ENCODE data around the gene GH1.

Gene GH1

DNA sequence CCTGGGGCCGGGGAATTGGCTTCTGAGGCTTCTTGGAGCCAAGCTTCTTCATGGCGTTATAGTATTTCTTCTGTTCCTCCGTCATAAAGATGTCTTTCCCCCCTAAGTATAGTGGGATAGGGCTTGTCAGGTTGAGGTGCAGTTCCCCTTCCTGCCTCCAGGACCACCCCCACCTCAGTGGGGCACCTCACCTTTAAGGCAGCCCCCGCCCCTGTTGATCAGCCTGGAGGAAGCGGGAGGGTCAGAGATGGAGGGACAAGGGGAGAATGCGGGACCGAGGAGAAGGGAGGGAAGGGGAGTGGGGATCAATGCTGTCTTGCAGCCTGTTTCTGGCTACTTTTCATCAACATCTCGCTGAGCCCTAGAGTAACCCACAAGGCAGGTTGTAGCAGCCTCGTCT is 25.1 kb upstream of the GH1 start:
- no peak overlapping the region for H3K9ac ChIP-seq (ENCODE audit: low read length in 2 of 2)
- H3K4me1 ChIP-seq (ENCODE audit: control insufficient read depth, insufficient read depth, low read length) = no peaks in the 10 kb centered on the region
- H3K36me3 ChIP-seq (ENCODE audit: control insufficient read depth in 2 of 2, insufficient read depth in 2 of 2, low read length in 2 of 2) = no peaks in the 10 kb centered on the region
- H3K9me3 ChIP-seq (ENCODE audit: control insufficient read depth in 2 of 2, low read length in 2 of 2) = no peaks in the 10 kb centered on the region
- peaks cover 0 to 3% of the 10 kb centered on the region in 2 donors for H3K27me3 ChIP-seq (ENCODE audit: control insufficient read depth in 1 of 2, insufficient read depth in 2 of 2, low read length in 2 of 2)
- H3K27ac ChIP-seq (ENCODE audit: low read length) = no peak overlapping the region
- no peak overlapping the region for H3K4me3 ChIP-seq (ENCODE audit: low read length in 2 of 2)

DNA sequence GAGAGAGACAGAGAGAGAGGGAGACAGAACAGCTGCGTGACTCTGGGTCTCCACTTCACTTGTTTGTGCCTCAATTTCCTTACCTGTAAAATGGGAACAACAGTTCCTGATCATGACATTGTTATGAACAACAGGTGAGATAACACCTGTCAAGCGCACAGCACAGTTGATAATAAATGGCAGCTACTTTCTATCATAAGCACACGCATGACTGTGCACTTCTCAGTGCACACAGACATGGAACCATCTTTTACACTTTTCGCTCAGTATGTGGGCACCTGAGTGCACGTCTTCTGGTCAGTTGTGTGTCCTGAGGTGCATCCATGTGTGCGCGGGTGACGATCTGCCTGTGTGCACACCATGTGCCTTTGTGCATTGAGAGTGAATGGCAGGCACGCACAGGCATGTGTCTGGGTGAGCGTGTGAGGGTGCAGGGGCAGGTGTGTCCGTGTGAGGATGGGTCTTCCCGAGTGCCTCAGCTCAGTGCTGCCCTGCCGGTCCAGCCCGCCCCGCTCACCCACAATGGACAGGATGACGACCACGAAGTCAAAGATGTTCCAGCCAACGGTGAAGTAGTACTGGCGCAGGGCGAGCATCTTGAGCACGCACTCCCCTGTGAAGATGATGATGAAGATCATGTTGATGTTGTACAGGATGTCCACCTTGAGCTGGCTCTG is 23.8 kb upstream of the GH1 start:
- no peaks in the 10 kb centered on the region for H3K36me3 ChIP-seq (ENCODE audit: control insufficient read depth in 2 of 2, insufficient read depth in 2 of 2, low read length in 2 of 2)
- H3K4me1 ChIP-seq (ENCODE audit: control insufficient read depth, insufficient read depth, low read length) = no peaks in the 10 kb centered on the region
- H3K27ac ChIP-seq (ENCODE audit: low read length) = no peak overlapping the region
- H3K27me3 ChIP-seq (ENCODE audit: control insufficient read depth in 1 of 2, insufficient read depth in 2 of 2, low read length in 2 of 2) = no peaks in the 10 kb centered on the region
- H3K9me3 ChIP-seq (ENCODE audit: control insufficient read depth in 2 of 2, low read length in 2 of 2) = no peaks in the 10 kb centered on the region
- no peak overlapping the region for H3K9ac ChIP-seq (ENCODE audit: low read length in 2 of 2)
- no peak overlapping the region for H3K4me3 ChIP-seq (ENCODE audit: low read length in 2 of 2)

DNA sequence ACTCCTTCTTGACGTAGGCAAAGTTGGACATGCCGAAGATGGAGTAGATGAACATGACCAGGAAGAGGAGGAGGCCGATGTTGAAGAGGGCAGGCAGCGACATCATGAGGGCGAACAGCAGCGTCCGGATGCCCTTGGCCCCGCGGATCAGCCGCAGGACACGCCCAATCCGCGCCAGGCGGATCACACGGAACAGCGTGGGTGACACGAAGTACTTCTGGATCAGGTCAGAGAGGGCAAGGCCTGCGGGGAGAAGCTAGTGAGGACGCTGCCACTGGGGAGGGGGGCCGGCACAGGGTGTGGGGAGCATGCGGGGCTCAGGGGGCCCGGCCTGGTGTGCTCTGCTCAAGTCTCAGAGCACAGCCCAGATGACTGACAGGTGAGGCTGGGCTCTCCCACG is 23.1 kb upstream of the GH1 start:
- H3K9me3 ChIP-seq (ENCODE audit: control insufficient read depth in 2 of 2, low read length in 2 of 2) = no peaks in the 10 kb centered on the region
- no peaks in the 10 kb centered on the region for H3K36me3 ChIP-seq (ENCODE audit: control insufficient read depth in 2 of 2, insufficient read depth in 2 of 2, low read length in 2 of 2)
- no peaks in the 10 kb centered on the region for H3K27me3 ChIP-seq (ENCODE audit: control insufficient read depth in 1 of 2, insufficient read depth in 2 of 2, low read length in 2 of 2)
- no peak overlapping the region for H3K9ac ChIP-seq (ENCODE audit: low read length in 2 of 2)
- H3K27ac ChIP-seq (ENCODE audit: low read length) = no peak overlapping the region
- no peaks in the 10 kb centered on the region for H3K4me1 ChIP-seq (ENCODE audit: control insufficient read depth, insufficient read depth, low read length)
- no peak overlapping the region for H3K4me3 ChIP-seq (ENCODE audit: low read length in 2 of 2)

DNA sequence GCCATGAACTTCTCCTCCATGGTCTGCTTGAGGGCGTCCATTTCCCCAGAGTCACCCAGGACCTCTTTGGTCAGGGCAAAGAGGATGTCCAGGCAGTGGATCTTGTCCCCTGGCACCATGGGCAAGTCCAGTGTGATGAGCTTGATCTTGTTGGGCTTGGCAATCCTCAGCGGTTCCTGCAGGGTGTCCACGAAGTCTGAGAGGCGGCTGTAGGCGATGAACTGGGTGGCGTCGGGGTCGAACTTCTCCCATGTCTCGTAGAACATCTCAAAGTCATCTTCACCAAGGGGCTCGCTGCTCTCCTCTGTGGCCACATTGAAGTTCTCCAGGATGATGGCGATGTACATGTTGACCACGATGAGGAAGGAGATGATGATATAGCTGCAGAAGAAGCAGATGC is 22.5 kb upstream of the GH1 start:
- Histone ChIP-seq H3K4me1 (ENCODE audit: control insufficient read depth, insufficient read depth, low read length) (no peaks in the 10 kb centered on the region), H3K27ac (ENCODE audit: low read length) (no peak overlapping the region), H3K36me3 (ENCODE audit: control insufficient read depth in 2 of 2, insufficient read depth in 2 of 2, low read length in 2 of 2) (no peaks in the 10 kb centered on the region), H3K9me3 (ENCODE audit: control insufficient read depth in 2 of 2, low read length in 2 of 2) (no peaks in the 10 kb centered on the region), H3K27me3 (ENCODE audit: control insufficient read depth in 1 of 2, insufficient read depth in 2 of 2, low read length in 2 of 2) (no peaks in the 10 kb centered on the region), H3K9ac (ENCODE audit: low read length in 2 of 2) (no peak overlapping the region), H3K4me3 (ENCODE audit: low read length in 2 of 2) (no peak overlapping the region)

DNA sequence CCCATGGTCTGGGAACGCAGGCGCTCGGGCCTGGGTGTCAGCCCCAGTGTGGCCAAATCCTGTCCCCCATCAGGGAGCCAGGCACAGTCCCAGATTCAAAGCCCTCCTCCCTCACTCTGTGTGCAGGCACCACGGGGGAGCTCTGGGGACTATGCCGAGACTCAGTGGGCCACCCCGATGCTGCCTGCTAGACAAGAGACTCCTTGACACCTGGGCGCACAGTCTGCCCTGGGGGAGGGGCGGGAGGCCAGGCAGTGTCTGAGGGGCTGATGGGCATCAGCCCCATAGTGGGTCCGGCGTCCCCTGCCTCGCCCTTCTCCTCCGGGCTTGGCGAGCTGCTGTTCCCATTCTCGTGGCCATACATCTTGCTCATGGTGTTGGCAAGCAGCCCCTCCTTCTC is 21.9 kb upstream of the GH1 start:
- no peaks in the 10 kb centered on the region for H3K36me3 ChIP-seq (ENCODE audit: control insufficient read depth in 2 of 2, insufficient read depth in 2 of 2, low read length in 2 of 2)
- H3K9ac ChIP-seq (ENCODE audit: low read length in 2 of 2) = no peak overlapping the region
- no peaks in the 10 kb centered on the region for H3K4me1 ChIP-seq (ENCODE audit: control insufficient read depth, insufficient read depth, low read length)
- no peak overlapping the region for H3K4me3 ChIP-seq (ENCODE audit: low read length in 2 of 2)
- no peaks in the 10 kb centered on the region for H3K27me3 ChIP-seq (ENCODE audit: control insufficient read depth in 1 of 2, insufficient read depth in 2 of 2, low read length in 2 of 2)
- H3K9me3 ChIP-seq (ENCODE audit: control insufficient read depth in 2 of 2, low read length in 2 of 2) = no peaks in the 10 kb centered on the region
- no peak overlapping the region for H3K27ac ChIP-seq (ENCODE audit: low read length)

DNA sequence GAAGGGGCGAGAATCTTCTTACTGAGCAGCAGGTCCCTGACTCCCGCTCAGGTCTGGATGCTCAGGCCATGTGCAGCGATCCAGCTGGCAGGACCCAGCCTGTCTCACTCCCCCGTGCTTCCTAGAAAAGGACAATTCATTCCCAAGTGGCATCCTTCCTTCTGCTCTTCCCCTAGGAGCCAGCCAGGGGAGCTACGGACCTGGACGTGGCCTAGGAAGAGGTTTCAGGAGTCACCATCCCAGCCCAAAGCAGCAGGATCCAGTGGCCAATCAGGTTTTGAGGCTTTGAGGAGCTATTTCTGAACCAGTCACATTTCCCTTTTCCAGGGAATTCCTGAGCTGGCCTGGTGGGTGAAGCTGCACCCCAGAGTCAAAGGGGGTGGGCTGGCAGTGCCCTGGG is 21.2 kb upstream of the GH1 start:
- no peaks in the 10 kb centered on the region for H3K36me3 ChIP-seq (ENCODE audit: control insufficient read depth in 2 of 2, insufficient read depth in 2 of 2, low read length in 2 of 2)
- no peak overlapping the region for H3K27ac ChIP-seq (ENCODE audit: low read length)
- no peaks in the 10 kb centered on the region for H3K27me3 ChIP-seq (ENCODE audit: control insufficient read depth in 1 of 2, insufficient read depth in 2 of 2, low read length in 2 of 2)
- no peak overlapping the region for H3K9ac ChIP-seq (ENCODE audit: low read length in 2 of 2)
- no peaks in the 10 kb centered on the region for H3K4me1 ChIP-seq (ENCODE audit: control insufficient read depth, insufficient read depth, low read length)
- H3K9me3 ChIP-seq (ENCODE audit: control insufficient read depth in 2 of 2, low read length in 2 of 2) = no peaks in the 10 kb centered on the region
- H3K4me3 ChIP-seq (ENCODE audit: low read length in 2 of 2) = no peak overlapping the region

DNA sequence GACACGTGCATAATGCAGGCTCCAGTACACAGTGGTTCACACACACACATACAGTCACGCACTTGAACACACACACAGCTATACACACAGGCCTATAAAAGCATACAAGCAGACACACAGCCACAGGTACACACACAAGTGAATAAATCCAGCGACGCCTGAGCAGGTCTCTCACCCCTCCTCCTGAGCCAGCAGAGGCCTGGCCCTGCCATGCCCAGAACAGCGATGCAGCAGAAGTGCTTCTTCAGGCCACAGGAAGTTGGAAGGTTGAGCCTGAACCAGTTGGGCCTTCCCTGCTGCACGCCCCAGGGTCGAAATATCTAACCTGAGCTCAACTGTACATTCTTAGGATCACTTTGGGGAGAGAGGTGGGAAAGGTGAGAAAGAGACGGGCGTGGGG is 20.8 kb upstream of the GH1 start:
- Histone ChIP-seq H3K9me3 (ENCODE audit: control insufficient read depth in 2 of 2, low read length in 2 of 2) (no peaks in the 10 kb centered on the region), H3K4me3 (ENCODE audit: low read length in 2 of 2) (no peak overlapping the region), H3K36me3 (ENCODE audit: control insufficient read depth in 2 of 2, insufficient read depth in 2 of 2, low read length in 2 of 2) (no peaks in the 10 kb centered on the region), H3K9ac (ENCODE audit: low read length in 2 of 2) (no peak overlapping the region), H3K27me3 (ENCODE audit: control insufficient read depth in 1 of 2, insufficient read depth in 2 of 2, low read length in 2 of 2) (no peaks in the 10 kb centered on the region), H3K4me1 (ENCODE audit: control insufficient read depth, insufficient read depth, low read length) (no peaks in the 10 kb centered on the region), H3K27ac (ENCODE audit: low read length) (no peak overlapping the region)

DNA sequence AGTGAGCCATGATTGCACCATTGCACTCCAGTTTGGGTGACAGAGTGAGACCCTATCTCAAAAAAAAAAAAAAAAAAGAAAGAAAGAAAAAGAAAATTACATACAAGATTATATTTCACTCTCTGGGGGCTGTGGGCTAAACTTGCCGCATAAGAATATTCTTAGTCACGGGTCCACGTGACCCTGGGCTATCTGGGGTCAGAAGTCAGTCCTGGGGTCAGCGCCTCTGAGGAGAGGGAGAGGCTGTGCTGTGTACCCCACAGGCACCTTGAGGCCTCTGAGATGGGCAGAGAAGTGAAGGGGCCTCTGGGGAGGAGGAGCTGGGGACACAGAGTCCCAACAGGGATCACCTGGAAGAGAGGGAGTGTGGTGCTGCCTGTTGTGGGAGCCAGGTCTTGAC is 19.3 kb upstream of the GH1 start:
- Histone ChIP-seq H3K4me3 (ENCODE audit: low read length in 2 of 2) (no peak overlapping the region), H3K27ac (ENCODE audit: low read length) (no peak overlapping the region), H3K4me1 (ENCODE audit: control insufficient read depth, insufficient read depth, low read length) (no peaks in the 10 kb centered on the region), H3K9ac (ENCODE audit: low read length in 2 of 2) (no peak overlapping the region), H3K9me3 (ENCODE audit: control insufficient read depth in 2 of 2, low read length in 2 of 2) (no peaks in the 10 kb centered on the region), H3K36me3 (ENCODE audit: control insufficient read depth in 2 of 2, insufficient read depth in 2 of 2, low read length in 2 of 2) (no peaks in the 10 kb centered on the region), H3K27me3 (ENCODE audit: control insufficient read depth in 1 of 2, insufficient read depth in 2 of 2, low read length in 2 of 2) (no peaks in the 10 kb centered on the region)

DNA sequence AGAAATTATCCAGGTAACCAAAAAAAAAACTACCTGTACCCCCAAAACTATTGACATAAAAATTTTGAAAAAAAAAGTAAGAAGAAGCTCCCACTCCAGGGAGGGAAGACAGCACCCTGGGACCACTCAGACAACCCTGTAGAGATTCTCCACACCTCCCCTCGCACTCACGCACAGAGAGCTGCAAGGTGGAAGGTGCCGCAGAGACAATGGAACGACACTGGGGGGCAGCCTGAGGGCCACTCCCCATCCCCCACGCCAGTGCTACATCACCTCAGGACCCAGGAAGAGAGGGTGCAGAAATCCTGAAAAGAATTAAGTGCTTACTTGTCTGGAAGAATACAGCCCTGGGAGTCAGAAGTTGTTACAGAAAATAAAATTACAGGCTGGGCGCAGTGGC is 18.7 kb upstream of the GH1 start:
- no peaks in the 10 kb centered on the region for H3K36me3 ChIP-seq (ENCODE audit: control insufficient read depth in 2 of 2, insufficient read depth in 2 of 2, low read length in 2 of 2)
- H3K9ac ChIP-seq (ENCODE audit: low read length in 2 of 2) = no peak overlapping the region

DNA sequence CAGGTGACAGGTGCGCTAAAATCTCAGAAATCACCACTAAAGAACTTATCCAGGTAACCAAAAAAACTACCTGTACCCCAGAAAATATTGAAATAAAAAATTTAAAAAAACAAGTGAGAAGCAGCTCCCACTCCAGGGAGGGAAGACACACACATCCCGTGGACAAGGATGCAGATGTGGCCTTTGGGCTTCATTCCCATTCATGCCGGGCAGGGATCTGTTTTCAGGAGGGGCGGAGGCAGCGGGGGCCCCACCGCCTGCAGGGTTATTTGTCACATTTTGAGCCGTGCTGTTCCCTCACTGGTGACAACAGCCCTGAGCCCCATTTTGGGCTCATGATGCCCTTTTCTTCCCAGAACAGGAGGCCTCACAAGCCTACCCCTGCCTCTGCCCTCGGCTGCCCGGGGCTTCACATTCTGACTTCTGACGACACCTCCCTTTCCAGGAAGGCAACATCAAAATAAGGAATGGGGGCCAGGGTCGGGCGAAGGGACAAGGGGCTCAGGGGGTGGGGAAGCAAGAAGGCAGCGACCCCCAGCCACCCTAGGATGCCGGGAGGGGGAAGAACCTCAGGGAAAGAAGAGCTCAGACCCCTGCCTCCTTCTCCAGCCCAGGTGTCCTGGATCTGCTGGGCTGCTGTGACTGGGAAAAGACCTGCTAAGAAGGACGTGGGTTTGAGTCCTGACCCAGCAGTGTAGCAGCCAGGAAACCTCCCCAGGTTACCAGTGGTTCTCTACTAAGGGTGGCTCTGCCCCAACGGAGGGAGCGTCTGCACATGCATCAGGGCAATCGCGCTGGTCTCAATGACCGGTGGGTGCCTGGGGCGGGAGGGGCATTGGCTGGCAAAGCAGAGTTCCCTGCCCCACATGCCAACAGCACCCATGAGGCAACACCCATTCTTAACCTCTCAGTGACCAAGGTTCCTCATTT is 15.8 kb upstream of the GH1 start:
- H3K9me3 ChIP-seq (ENCODE audit: control insufficient read depth in 2 of 2, low read length in 2 of 2) = no peaks in the 10 kb centered on the region
- no peaks in the 10 kb centered on the region for H3K27me3 ChIP-seq (ENCODE audit: control insufficient read depth in 1 of 2, insufficient read depth in 2 of 2, low read length in 2 of 2)
- no peaks in the 10 kb centered on the region for H3K36me3 ChIP-seq (ENCODE audit: control insufficient read depth in 2 of 2, insufficient read depth in 2 of 2, low read length in 2 of 2)
- no peak overlapping the region for H3K9ac ChIP-seq (ENCODE audit: low read length in 2 of 2)
- peaks cover 3% of the 10 kb centered on the region for H3K4me1 ChIP-seq (ENCODE audit: control insufficient read depth, insufficient read depth, low read length)
- no peak overlapping the region for H3K4me3 ChIP-seq (ENCODE audit: low read length in 2 of 2)
- no peak overlapping the region for H3K27ac ChIP-seq (ENCODE audit: low read length)

More for the DNA sequence above, 18.7 kb upstream of the GH1 start:
- Histone ChIP-seq H3K9me3 (ENCODE audit: control insufficient read depth in 2 of 2, low read length in 2 of 2) (no peaks in the 10 kb centered on the region), H3K27ac (ENCODE audit: low read length) (no peak overlapping the region), H3K4me3 (ENCODE audit: low read length in 2 of 2) (no peak overlapping the region), H3K27me3 (ENCODE audit: control insufficient read depth in 1 of 2, insufficient read depth in 2 of 2, low read length in 2 of 2) (no peaks in the 10 kb centered on the region), H3K4me1 (ENCODE audit: control insufficient read depth, insufficient read depth, low read length) (no peaks in the 10 kb centered on the region)

DNA sequence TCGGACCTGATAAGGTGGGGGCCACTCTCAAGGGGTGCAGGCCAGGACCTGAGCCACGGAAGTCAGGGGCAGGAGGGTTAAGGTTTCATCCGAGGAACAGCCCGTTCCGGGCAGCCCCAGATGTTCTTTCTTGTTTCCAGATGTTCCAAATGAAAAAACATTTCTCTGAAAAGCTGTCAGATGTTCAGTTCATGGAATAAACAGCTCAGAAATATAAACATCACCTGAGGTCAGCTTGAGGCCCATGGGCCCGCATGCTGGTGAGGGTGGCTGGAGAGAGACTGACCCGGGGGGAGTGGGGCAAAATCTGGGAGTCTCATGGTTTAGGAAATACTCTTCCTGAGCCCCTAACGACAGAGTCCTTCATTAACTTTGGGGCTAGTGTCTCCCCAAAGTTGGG is 15.0 kb upstream of the GH1 start:
- H3K9ac ChIP-seq (ENCODE audit: low read length in 2 of 2) = no peak overlapping the region
- H3K36me3 ChIP-seq (ENCODE audit: control insufficient read depth in 2 of 2, insufficient read depth in 2 of 2, low read length in 2 of 2) = no peaks in the 10 kb centered on the region
- H3K27ac ChIP-seq (ENCODE audit: low read length) = no peak overlapping the region
- no peak overlapping the region for H3K4me3 ChIP-seq (ENCODE audit: low read length in 2 of 2)
- no peaks in the 10 kb centered on the region for H3K9me3 ChIP-seq (ENCODE audit: control insufficient read depth in 2 of 2, low read length in 2 of 2)
- no peaks in the 10 kb centered on the region for H3K27me3 ChIP-seq (ENCODE audit: control insufficient read depth in 1 of 2, insufficient read depth in 2 of 2, low read length in 2 of 2)
- H3K4me1 ChIP-seq (ENCODE audit: control insufficient read depth, insufficient read depth, low read length) = peaks cover 3% of the 10 kb centered on the region

Measured in stomach smooth muscle (tissue), 2 donors.